ENCODE data around the gene ZMYND12.

Gene ZMYND12

GRCh38 chr1:42392255-42392654 lies 63.6 kb downstream of the ZMYND12 start:
- no peak for DNase-seq (ENCODE audit: low read depth)

GRCh38 chr1:42386051-42386450 lies 69.8 kb downstream of the ZMYND12 start:
- no peak for DNase-seq (ENCODE audit: low read depth)

- no peak for DNase-seq (ENCODE audit: low read depth)
Observed at GRCh38 chr1:42385283-42385682, 70.5 kb downstream of the ZMYND12 start.

GRCh38 chr1:42381280-42381673 lies 74.5 kb downstream of the ZMYND12 start:
- DNase-seq (ENCODE audit: low read depth) = no peak

- peak; percentile 13 for DNase-seq (ENCODE audit: low read depth)
Observed at GRCh38 chr1:42380586-42381279, 75.1 kb downstream of the ZMYND12 start, which contains the start of gene RIMKLA. TSS of gene RIMKLA (plus strand) at chr1:42380792. CDS start at chr1:42380935, 143 bp downstream.
